ENCODE results near the gene WWOX. TPM values are rescaled to one million over a fixed set of nuclear protein-coding genes. Genes with fewer than 3 reads are reported as not detected.

Gene WWOX
- total and polyA plus RNA-seq, 2 donors (not counting 3 experiments of a cell fraction or from before 2014, with no cell fraction given), result 6.2 to 12.5 TPM

DNA sequence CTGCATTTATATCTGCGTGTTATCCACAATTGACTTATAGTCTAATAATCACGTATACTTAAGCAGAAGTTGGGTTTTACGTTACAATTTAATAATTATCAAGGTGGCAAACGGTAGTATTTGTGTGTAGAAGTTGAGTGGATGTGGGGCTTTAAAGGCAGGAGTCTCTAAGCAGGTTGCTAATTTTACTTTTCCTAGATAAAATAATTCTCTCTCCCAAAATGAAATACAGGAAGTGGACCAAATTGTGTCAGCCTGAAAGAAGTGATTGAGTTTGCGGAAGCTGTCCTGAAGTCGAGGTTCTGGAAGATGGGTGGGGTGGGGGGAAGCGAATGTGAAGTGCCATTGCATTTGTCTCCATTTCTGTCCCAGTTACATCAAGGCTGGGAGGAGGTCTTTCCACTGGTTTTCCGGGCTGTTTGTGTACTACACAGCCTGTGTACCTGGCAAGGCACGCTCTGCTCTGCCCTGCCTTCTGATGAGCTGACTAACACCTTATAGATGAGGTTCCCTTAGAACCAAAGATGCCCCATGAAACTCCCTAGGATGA, 385.1 kb downstream of the WWOX start:
- TF ChIP-seq GATA2 (IDR thresholded peaks at IDR 0.05; ENCODE audit: insufficient read depth, insufficient read length, low read depth, low read length) (no peak), MYC (IDR thresholded peaks at IDR 0.05; ENCODE audit: low read depth, low read length) (no peak), POLR2A (IDR thresholded peaks at IDR 0.05; ENCODE audit: low read depth, low read length) (no peak), POLR2AphosphoS5 (IDR thresholded peaks at IDR 0.05; ENCODE audit: insufficient read depth, low read depth, low read length) (no peak), FOS (IDR thresholded peaks at IDR 0.05; ENCODE audit: borderline replicate concordance, insufficient read depth, low read length) (no peak)
- TF ChIP-seq, protein P1, sequence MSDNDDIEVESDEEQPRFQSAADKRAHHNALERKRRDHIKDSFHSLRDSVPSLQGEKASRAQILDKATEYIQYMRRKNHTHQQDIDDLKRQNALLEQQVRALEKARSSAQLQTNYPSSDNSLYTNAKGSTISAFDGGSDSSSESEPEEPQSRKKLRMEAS (IDR thresholded peaks at IDR 0.05; ENCODE audit: insufficient read depth, insufficient read length), result no peak
- TF ChIP-seq, protein P2, sequence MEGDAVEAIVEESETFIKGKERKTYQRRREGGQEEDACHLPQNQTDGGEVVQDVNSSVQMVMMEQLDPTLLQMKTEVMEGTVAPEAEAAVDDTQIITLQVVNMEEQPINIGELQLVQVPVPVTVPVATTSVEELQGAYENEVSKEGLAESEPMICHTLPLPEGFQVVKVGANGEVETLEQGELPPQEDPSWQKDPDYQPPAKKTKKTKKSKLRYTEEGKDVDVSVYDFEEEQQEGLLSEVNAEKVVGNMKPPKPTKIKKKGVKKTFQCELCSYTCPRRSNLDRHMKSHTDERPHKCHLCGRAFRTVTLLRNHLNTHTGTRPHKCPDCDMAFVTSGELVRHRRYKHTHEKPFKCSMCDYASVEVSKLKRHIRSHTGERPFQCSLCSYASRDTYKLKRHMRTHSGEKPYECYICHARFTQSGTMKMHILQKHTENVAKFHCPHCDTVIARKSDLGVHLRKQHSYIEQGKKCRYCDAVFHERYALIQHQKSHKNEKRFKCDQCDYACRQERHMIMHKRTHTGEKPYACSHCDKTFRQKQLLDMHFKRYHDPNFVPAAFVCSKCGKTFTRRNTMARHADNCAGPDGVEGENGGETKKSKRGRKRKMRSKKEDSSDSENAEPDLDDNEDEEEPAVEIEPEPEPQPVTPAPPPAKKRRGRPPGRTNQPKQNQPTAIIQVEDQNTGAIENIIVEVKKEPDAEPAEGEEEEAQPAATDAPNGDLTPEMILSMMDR (IDR thresholded peaks at IDR 0.05; ENCODE audit: extremely low read depth in 1 of 2, insufficient read depth in 1 of 2, low read depth in 1 of 2, low read length in 2 of 2), result no peak
- no peak for FAIRE-seq
- H3K4me1 ChIP-seq (ENCODE audit: control insufficient read depth, extremely low read depth, insufficient read depth, low read length), result no peaks in the 10 kb centered on the region

More for the DNA sequence above, 385.1 kb downstream of the WWOX start:
- no peak overlapping the region for H3K27ac ChIP-seq (ENCODE audit: insufficient read depth, low read depth, low read length)
- H2AFZ ChIP-seq (ENCODE audit: low read depth, low read length), result no peak overlapping the region
- H3K79me2 ChIP-seq (ENCODE audit: control insufficient read depth, insufficient read depth, low read length), result no peaks in the 10 kb centered on the region
- no peak overlapping the region for H3K4me3 ChIP-seq (replicated peaks in 1 of 3; ENCODE audit: insufficient read depth in 1 of 3, low read depth in 1 of 3, low read length in 3 of 3)
- H3K27me3 ChIP-seq (ENCODE audit: control insufficient read depth in 2 of 2, insufficient read depth in 2 of 2, low read length in 2 of 2), result no peaks in the 10 kb centered on the region
- no peak overlapping the region for H3K9ac ChIP-seq (replicated peaks; ENCODE audit: extremely low read depth, insufficient read depth, low read length)
- ChIA-PET CTCF (no interaction called here), POLR2A (no interaction called here)
- H4K20me1 ChIP-seq (replicated peaks; ENCODE audit: control insufficient read depth, extremely low read depth, insufficient read depth, low read length), result no peaks in the 10 kb centered on the region
- intact Hi-C loops (cut with micrococcal nuclease) (no loop called here), dilution Hi-C loops (cut with MboI; ENCODE audit: extremely low pct_ligation_motif_present, low sequenced_read_pairs) (no loop called here)
- no TSS peak for BruUV-seq (replicated peaks)
- DNase-seq (ENCODE audit: low read depth, low spot score), result no peak
- peaks cover 5% of the 10 kb centered on the region for H3K9me3 ChIP-seq (replicated peaks; ENCODE audit: control insufficient read depth, insufficient read depth, low read length)
- H3K4me2 ChIP-seq (ENCODE audit: insufficient read depth, low read length), result no peak overlapping the region
- H3K36me3 ChIP-seq (ENCODE audit: control insufficient read depth in 2 of 2, extremely low read depth in 1 of 2, insufficient read depth in 2 of 2, low read length in 2 of 2), result no peaks in the 10 kb centered on the region
- H3K9me1 ChIP-seq (replicated peaks; ENCODE audit: control insufficient read depth, extremely low read depth, insufficient read depth, low read length), result no peaks in the 10 kb centered on the region
